ENCODE results near the gene CACNA1E.

The CACNA1E gene

GRCh38 chr1:181645171-181645570 is 161.9 kb downstream of the CACNA1E start:
- DNase-seq: no peak

- no peak for DNase-seq
Observed at GRCh38 chr1:181646710-181647109, 163.4 kb downstream of the CACNA1E start.

GRCh38 chr1:181647314-181648035 is 164.2 kb downstream of the CACNA1E start:
- no peak for DNase-seq

- DNase-seq: no peak
Observed at GRCh38 chr1:181651276-181651675, 168.0 kb downstream of the CACNA1E start.

GRCh38 chr1:181655756-181656155 is 172.4 kb downstream of the CACNA1E start:
- DNase-seq: no peak

- no peak for DNase-seq
Observed at GRCh38 chr1:181656491-181656890, 173.2 kb downstream of the CACNA1E start.

- DNase-seq: no peak
Observed at GRCh38 chr1:181658581-181658980, 175.3 kb downstream of the CACNA1E start.

- no peak for DNase-seq
Observed at GRCh38 chr1:181659321-181659957, 176.1 kb downstream of the CACNA1E start.

- DNase-seq: no peak
Observed at GRCh38 chr1:181660621-181661020, 177.3 kb downstream of the CACNA1E start.

- no peak for DNase-seq
Observed at GRCh38 chr1:181661569-181661968, 178.3 kb downstream of the CACNA1E start.

- no peak for DNase-seq
Observed at GRCh38 chr1:181662606-181663005, 179.3 kb downstream of the CACNA1E start.

- no peak for DNase-seq
Observed at GRCh38 chr1:181664543-181664942, 181.2 kb downstream of the CACNA1E start.

- no peak for DNase-seq
Observed at GRCh38 chr1:181669246-181669645, 185.9 kb downstream of the CACNA1E start.

GRCh38 chr1:181674617-181675016 is 191.3 kb downstream of the CACNA1E start:
- DNase-seq: no peak

GRCh38 chr1:181675091-181675917 is 192.0 kb downstream of the CACNA1E start:
- no peak for DNase-seq

GRCh38 chr1:181675918-181676190 is 192.5 kb downstream of the CACNA1E start:
- DNase-seq: no peak

GRCh38 chr1:181676269-181676668 is 193.0 kb downstream of the CACNA1E start:
- DNase-seq: no peak

- no peak for DNase-seq
Observed at GRCh38 chr1:181680332-181680731, 197.0 kb downstream of the CACNA1E start.

GRCh38 chr1:181680871-181681270 is 197.6 kb downstream of the CACNA1E start:
- no peak for DNase-seq

- no peak for DNase-seq
Observed at GRCh38 chr1:181685211-181685610, 201.9 kb downstream of the CACNA1E start.

- no peak for DNase-seq
Observed at GRCh38 chr1:181701891-181702290, 218.6 kb downstream of the CACNA1E start.

- DNase-seq: no peak
Observed at GRCh38 chr1:181704546-181704945, 221.2 kb downstream of the CACNA1E start.

GRCh38 chr1:181711820-181712219 is 228.5 kb downstream of the CACNA1E start:
- no peak for DNase-seq

- DNase-seq: no peak
Observed at GRCh38 chr1:181712711-181713110, 229.4 kb downstream of the CACNA1E start.

All from NCI-H226 (cell line).